Activated CD8-positive, alpha-beta T cell treated with anti-CD3 and anti-CD28 coated beads, Interleukin-2, amount 10 ng/mL, durations not matched to agents 7 days and 5 days (primary cell): ENCODE measurements around the gene NAB2. TPM values are rescaled to one million over a fixed set of nuclear protein-coding genes. Genes with fewer than 3 reads are reported as not detected.
A peak's percentile ranks its signal among the peaks of the same experiment; 100 is the strongest.

Experiments
- ATAC-seq: fragments of 150-1000 bp; cut with Tn5 transposase; one replicate; pipeline ENCODE4 v1.10.0; 2021; ENCODE audit warnings: moderate library complexity
- CTCF ChIA-PET: fragments of 350-600 bp; sonication (Branson Sonifier 250); formaldehyde crosslinking; loops from one replicate; lab custom pipeline; 2021; ENCODE audit warnings: antibody characterized with exemption; lab: Charles Lee
- POLR2A ChIA-PET: fragments of 350-600 bp; sonication (Branson Sonifier 250); formaldehyde crosslinking; loops from one replicate; lab custom pipeline; 2021; ENCODE audit warnings: antibody characterized with exemption; lab: Charles Lee
- DNase-seq: peaks from one replicate; pipeline ENCODE4 v3.0.0-alpha.2; 2020
- H3K27ac Mint-ChIP-seq: one replicate; pipeline ENCODE4 v1.8.0; 2021; ENCODE audit warnings: mild to moderate bottlenecking, mixed read lengths
- H3K27me3 Mint-ChIP-seq: one replicate; pipeline ENCODE4 v1.8.0; 2021; ENCODE audit warnings: low read depth, mixed read lengths
- H3K36me3 Mint-ChIP-seq: one replicate; pipeline ENCODE4 v1.8.0; 2021; ENCODE audit warnings: low read depth, mixed read lengths
- H3K4me1 Mint-ChIP-seq: one replicate; pipeline ENCODE4 v1.8.0; 2021; ENCODE audit warnings: low read depth, mixed read lengths
- H3K4me3 Mint-ChIP-seq: one replicate; pipeline ENCODE4 v1.8.0; 2021; ENCODE audit warnings: mild to moderate bottlenecking, mixed read lengths
- H3K9me3 Mint-ChIP-seq: one replicate; pipeline ENCODE4 v1.8.0; 2022; ENCODE audit warnings: mixed read lengths; ENCODE audit not compliant: insufficient read depth
- total RNA-seq, 2 experiments: library from RNA; stranded (reverse); gene quantifications; one replicate each; pipeline ENCODE4 v1.2.3, GENCODE V29; 2021

The NAB2 gene
- total RNA-seq, 2 experiments from 2014 or later: 12.9 to 13.7 TPM

DNA sequence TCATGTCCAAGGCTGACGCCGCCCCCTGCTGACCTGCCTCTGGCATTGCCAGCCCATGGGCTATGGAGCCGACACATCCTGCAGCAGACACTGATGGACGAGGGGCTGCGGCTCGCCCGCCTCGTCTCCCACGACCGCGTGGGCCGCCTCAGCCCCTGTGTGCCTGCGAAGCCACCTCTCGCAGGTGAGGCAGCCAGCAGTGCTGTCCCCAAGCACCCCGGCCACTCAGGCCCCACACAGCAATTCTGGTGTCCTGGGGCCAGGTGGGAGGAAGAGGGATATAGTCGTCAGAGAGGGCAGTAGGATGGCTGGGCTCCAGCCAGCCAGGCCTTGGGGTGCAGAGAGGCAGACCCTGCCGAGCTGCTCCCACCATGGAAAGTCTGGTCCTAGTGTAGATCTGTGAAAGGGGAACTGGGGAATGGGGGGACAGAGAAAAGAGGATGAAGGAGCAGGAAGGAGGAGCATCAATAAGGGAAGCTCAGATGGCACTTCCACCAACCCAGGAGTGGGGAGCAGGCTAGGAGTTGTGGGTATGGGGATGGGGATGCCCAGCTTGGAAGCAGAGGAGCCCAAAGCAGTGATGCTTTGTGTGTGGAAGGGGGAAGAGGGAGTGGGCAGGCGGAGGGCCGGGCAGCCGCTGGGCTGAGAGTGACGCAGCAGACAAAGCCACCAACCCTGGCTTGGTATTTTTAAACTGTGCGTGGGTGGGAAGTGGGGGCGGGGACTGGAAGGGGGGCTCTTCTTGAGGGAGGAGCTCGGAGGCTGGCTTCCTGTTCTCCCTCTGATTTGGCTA, 4.7 kb downstream of the NAB2 start:
- Mint-ChIP-seq H3K27ac (peak overlapping the region; percentile 92), H3K9me3 (no peaks in the 10 kb centered on the region), H3K36me3 (peaks cover 58% of the 10 kb centered on the region), H3K27me3 (no peaks in the 10 kb centered on the region), H3K4me1 (peaks cover 51% of the 10 kb centered on the region), H3K4me3 (peak overlapping the region; percentile 62)
- DNase-seq (peak; percentile 79), ATAC-seq (peak; percentile 32)
- CTCF ChIA-PET: interaction anchor here (0.7 to 18.4 kb wide), 15 partner anchors 10 to 513 kb away, joined by 3 to 233 read pairs (median 4); partner anchors contain the start of genes NEMP1, STAT6 and ZBTB39
- POLR2A ChIA-PET: interaction anchor here (0.9 to 3.9 kb wide), 6 partner anchors 10 to 28 kb away, joined by 4 to 58 read pairs (median 5); partner anchors contain the start of genes NEMP1 and STAT6

- H3K4me1 Mint-ChIP-seq: peaks cover 59% of the 10 kb centered on the region
- peak overlapping the region; percentile 92 for H3K27ac Mint-ChIP-seq
- no peaks in the 10 kb centered on the region for H3K27me3 Mint-ChIP-seq
- H3K4me3 Mint-ChIP-seq: peak overlapping the region; percentile 62
- POLR2A ChIA-PET: interaction anchor here (0.9 to 3.9 kb wide), 6 partner anchors 10 to 29 kb away, joined by 4 to 58 read pairs (median 5); partner anchors contain the start of genes NEMP1 and STAT6
- peaks cover 66% of the 10 kb centered on the region for H3K36me3 Mint-ChIP-seq
- CTCF ChIA-PET: interaction anchor here (0.7 to 18.4 kb wide), 10 partner anchors 11 to 514 kb away, joined by 3 to 233 read pairs (median 5); partner anchors contain the start of genes NEMP1, STAT6 and ZBTB39
- ATAC-seq: no peak
- no peaks in the 10 kb centered on the region for H3K9me3 Mint-ChIP-seq
- DNase-seq: no peak
Observed at GRCh38 chr12:57094208-57095160, 5.6 kb downstream of the NAB2 start.

DNA sequence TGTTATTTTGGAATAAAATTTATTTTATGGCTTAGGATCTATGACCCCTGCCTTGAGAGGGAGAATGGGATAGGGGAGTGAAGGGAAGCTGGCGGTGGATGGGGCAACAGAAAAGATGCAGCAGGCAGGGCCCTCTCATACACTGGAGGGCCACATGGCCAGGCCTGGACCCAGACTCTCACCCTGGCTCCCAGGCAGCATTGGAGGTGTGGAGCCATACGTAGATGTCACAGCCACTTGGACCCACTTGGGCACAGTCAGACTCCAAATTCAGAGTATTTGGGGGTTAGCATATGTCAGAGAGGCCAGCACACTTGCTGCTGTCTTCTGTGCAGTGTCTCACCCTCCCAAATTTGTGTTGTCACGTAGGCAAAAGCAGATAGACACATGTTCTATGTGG, 6.5 kb downstream of the NAB2 start:
- ChIA-PET CTCF (interaction anchor here (12.4 to 18.4 kb wide), 2 partner anchors 12 to 26 kb away, joined by 190 to 233 read pairs; partner anchors contain the start of gene STAT6), POLR2A (interaction anchor here (1.3 to 8.0 kb wide), 3 partner anchors 9 to 17 kb away, joined by 4 to 77 read pairs (median 8); partner anchors contain the start of genes NEMP1 and STAT6)
- no peak for DNase-seq
- no peak overlapping the region for H3K4me3 Mint-ChIP-seq
- H3K9me3 Mint-ChIP-seq: no peaks in the 10 kb centered on the region
- peaks cover 57% of the 10 kb centered on the region for H3K4me1 Mint-ChIP-seq
- H3K27me3 Mint-ChIP-seq: no peaks in the 10 kb centered on the region
- peak overlapping the region; percentile 62 for H3K27ac Mint-ChIP-seq
- H3K36me3 Mint-ChIP-seq: peaks cover 73% of the 10 kb centered on the region
- ATAC-seq: no peak

- CTCF ChIA-PET: interaction anchor here (12.4 to 18.4 kb wide), 2 partner anchors 11 to 26 kb away, joined by 190 to 233 read pairs; partner anchors contain the start of gene STAT6
- DNase-seq (no peak), ATAC-seq (no peak)
- peak overlapping the region; percentile 62 for H3K27ac Mint-ChIP-seq
- POLR2A ChIA-PET: interaction anchor here (1.3 to 8.0 kb wide), 3 partner anchors 10 to 18 kb away, joined by 4 to 77 read pairs (median 8); partner anchors contain the start of genes NEMP1 and STAT6
- no peaks in the 10 kb centered on the region for H3K9me3 Mint-ChIP-seq
- no peaks in the 10 kb centered on the region for H3K27me3 Mint-ChIP-seq
- peaks cover 67% of the 10 kb centered on the region for H3K36me3 Mint-ChIP-seq
- no peak overlapping the region for H3K4me3 Mint-ChIP-seq
- H3K4me1 Mint-ChIP-seq: peaks cover 51% of the 10 kb centered on the region
Observed at GRCh38 chr12:57096099-57096572, 7.2 kb downstream of the NAB2 start.

DNA sequence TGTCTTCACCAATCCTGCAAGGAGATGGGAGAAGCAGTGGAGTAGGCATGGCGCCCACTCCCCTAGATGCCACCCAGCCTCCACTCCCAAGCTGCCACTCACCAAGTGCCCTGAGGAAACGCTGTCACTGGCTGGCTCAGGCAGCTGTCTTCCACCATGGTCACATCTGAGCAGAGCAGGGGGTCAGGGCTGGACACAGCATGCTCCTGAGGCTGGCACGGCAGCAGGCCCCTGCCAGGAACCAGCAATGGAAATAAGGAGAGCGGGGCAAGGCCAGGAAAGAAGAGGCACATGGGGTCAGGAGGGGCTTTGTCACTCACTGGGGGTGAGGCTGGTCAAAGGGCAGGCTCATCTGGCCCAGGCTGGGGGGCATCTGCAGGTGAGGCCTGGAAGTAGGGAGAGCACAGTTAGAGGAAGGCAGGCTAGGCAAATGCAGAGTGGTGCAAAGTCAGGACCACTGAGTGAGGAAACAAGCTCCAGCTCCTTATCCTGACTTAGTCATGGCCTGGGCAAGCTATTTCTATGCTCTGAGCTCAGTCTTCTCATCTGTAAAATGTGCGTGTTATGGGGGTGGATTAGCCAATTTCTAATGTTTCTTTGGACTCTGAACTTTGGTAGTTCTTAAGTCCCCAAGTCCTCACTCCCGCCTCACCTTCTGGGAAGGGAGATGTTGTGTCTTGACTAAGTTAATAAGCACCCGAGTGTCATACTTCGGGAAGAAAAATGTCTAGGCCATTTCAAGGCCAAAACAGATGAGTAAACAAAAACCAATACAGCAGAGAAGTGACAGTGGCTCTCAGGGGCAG, 8.0 kb downstream of the NAB2 start:
- Mint-ChIP-seq H3K4me3 (no peak overlapping the region), H3K36me3 (peaks cover 65% of the 10 kb centered on the region), H3K27me3 (no peaks in the 10 kb centered on the region), H3K27ac (peak overlapping the region; percentile 37), H3K4me1 (peaks cover 51% of the 10 kb centered on the region), H3K9me3 (no peaks in the 10 kb centered on the region)
- ChIA-PET POLR2A (interaction anchor here (0.6 to 8.0 kb wide), 5 partner anchors 10 to 184 kb away, joined by 4 to 77 read pairs (median 4); partner anchors contain the start of genes NEMP1 and STAT6), CTCF (interaction anchor here (12.4 to 18.4 kb wide), 2 partner anchors 10 to 27 kb away, joined by 190 to 233 read pairs; partner anchors contain the start of gene STAT6)
- ATAC-seq: no peak
- no peak for DNase-seq

DNA sequence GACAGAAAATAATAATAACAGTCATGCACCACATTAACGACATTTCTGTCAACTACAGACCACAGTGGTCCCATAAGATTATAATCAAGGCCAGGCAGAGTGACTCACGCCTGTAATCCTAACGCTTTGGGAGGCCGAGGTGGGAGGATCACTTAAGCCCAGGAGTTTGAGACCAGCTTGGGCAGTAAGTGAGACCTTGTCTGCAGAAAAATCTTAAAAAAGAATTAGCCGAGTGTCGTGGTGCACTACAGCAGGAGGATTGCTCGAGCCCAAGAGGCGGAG, 8.6 kb downstream of the NAB2 start:
- H3K27ac Mint-ChIP-seq: no peak overlapping the region
- peaks cover 51% of the 10 kb centered on the region for H3K4me1 Mint-ChIP-seq
- H3K4me3 Mint-ChIP-seq: no peak overlapping the region
- DNase-seq: no peak
- no peaks in the 10 kb centered on the region for H3K27me3 Mint-ChIP-seq
- H3K9me3 Mint-ChIP-seq: no peaks in the 10 kb centered on the region
- CTCF ChIA-PET: interaction anchor here (1.0 to 18.4 kb wide), 3 partner anchors 10 to 96 kb away, joined by 3 to 233 read pairs (median 190); partner anchors contain the start of gene STAT6
- POLR2A ChIA-PET: interaction anchor here (1.3 to 8.0 kb wide), 2 partner anchors 12 to 19 kb away, joined by 4 to 77 read pairs; partner anchors contain the start of genes NEMP1 and STAT6
- ATAC-seq: no peak
- peaks cover 67% of the 10 kb centered on the region for H3K36me3 Mint-ChIP-seq

DNA sequence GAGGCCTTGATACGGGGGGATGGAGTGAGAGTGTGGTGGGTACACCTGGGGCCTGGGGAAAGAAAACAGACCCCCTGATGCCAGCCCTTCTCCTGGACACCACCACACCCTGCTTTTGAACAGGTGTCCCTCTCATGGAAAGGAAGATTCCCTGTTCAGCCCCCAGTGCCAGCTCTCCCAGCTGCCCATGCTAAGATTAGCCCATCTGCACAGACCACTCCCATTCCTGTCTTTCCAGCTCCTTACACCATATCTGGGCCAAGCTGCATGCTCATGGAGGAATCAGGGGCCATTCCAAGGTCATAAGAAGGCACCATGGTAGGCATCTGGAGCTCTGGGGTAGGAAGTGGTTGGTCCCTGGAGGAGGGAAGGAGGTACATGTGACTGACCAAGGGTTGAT, 9.6 kb downstream of the NAB2 start:
- CTCF ChIA-PET: interaction anchor here (0.9 to 18.4 kb wide), 5 partner anchors 9 to 97 kb away, joined by 3 to 233 read pairs (median 4); partner anchors contain the start of gene STAT6
- POLR2A ChIA-PET: interaction anchor here (3.7 to 8.0 kb wide), 2 partner anchors 11 to 20 kb away, joined by 17 to 77 read pairs; partner anchors contain the start of genes NEMP1 and STAT6
- Mint-ChIP-seq H3K36me3 (peaks cover 60% of the 10 kb centered on the region), H3K4me3 (no peak overlapping the region), H3K9me3 (no peaks in the 10 kb centered on the region), H3K4me1 (peaks cover 47% of the 10 kb centered on the region), H3K27ac (peak overlapping the region; percentile 51), H3K27me3 (no peaks in the 10 kb centered on the region)
- ATAC-seq (no peak), DNase-seq (no peak)

DNA sequence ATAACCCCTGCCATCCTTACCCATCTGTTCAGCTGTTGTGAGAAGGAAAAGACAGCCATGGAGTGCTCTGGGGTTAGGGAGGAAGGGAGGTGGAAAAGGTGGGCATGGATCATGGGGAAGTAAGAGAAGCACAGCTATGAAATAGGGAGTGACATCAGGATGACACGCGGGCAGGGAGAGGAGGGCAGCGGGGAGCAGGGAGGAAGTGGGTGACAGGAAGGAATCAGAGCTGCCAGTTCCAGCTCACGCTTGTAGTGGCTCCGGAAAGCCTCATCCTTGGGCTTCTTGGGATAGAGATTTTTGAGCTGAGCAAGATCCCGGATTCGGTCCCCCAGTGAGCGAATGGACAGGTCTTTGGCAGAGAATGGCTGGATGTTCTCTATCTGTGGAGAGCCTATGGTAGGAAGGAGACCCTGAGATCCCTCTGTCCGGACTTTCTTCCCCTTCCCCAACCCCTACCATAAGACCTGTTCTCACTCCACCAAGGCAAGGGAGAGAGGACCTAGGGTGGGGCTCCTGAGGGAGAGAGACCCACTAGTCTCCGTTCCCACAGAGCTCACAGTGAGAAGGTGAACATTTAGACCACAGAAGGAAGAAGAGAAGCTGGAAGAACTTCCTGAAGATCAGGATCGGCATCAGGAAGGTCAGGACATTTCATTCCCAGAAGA, 10.3 kb downstream of the NAB2 start:
- ChIA-PET CTCF (interaction anchor here (0.9 to 18.4 kb wide), 3 partner anchors 8 to 98 kb away, joined by 4 to 233 read pairs (median 4); partner anchors contain the start of gene STAT6), POLR2A (interaction anchor here (1.4 to 8.0 kb wide), 4 partner anchors 7 to 94 kb away, joined by 3 to 77 read pairs (median 12); partner anchors contain the start of genes NEMP1 and STAT6)
- no peak overlapping the region for H3K4me3 Mint-ChIP-seq
- peak overlapping the region; percentile 51 for H3K27ac Mint-ChIP-seq
- no peak for ATAC-seq
- peaks cover 63% of the 10 kb centered on the region for H3K36me3 Mint-ChIP-seq
- H3K27me3 Mint-ChIP-seq: no peaks in the 10 kb centered on the region
- no peak for DNase-seq
- H3K4me1 Mint-ChIP-seq: peaks cover 47% of the 10 kb centered on the region
- no peaks in the 10 kb centered on the region for H3K9me3 Mint-ChIP-seq

DNA sequence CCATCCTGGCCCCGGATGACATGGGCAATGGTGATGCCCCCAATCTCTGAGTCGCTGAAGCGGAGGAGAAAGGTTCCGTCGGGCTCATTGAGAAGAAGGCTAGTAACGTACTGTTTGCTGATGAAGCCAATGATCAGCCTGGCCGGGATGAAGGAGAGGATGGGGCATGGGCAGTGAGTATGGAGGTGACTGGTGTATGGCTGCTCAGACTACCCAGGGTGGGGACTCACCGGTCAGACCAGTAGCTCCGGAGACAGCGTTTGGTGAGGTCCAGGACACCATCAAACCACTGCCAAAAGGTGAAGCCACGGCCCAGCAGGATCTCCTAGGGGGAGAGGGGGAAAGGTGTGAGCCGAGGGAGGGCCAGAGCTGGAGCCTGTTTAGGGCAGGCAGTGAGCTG, 10.9 kb downstream of the NAB2 start:
- ChIA-PET CTCF (interaction anchor here (0.9 to 18.4 kb wide), 3 partner anchors 7 to 99 kb away, joined by 4 to 233 read pairs (median 4); partner anchors contain the start of gene STAT6), POLR2A (interaction anchor here (1.4 to 8.0 kb wide), 4 partner anchors 8 to 94 kb away, joined by 3 to 77 read pairs (median 12); partner anchors contain the start of genes NEMP1 and STAT6)
- peaks cover 47% of the 10 kb centered on the region for H3K4me1 Mint-ChIP-seq
- H3K27me3 Mint-ChIP-seq: no peaks in the 10 kb centered on the region
- DNase-seq (no peak), ATAC-seq (no peak)
- H3K27ac Mint-ChIP-seq: peak overlapping the region; percentile 71
- peaks cover 63% of the 10 kb centered on the region for H3K36me3 Mint-ChIP-seq
- H3K9me3 Mint-ChIP-seq: no peaks in the 10 kb centered on the region
- no peak overlapping the region for H3K4me3 Mint-ChIP-seq
